Right lobe of liver (tissue), 4 donors: ENCODE results near the gene FMO2.

ENCODE experiments used
- CTCF ChIP-seq, 4 donors: fragments of 200-600 bp in 3 of 4; fragments of 450-650 bp in 1 of 4; IDR thresholded peaks; one replicate each; pipeline versions ENCODE4 v1.5.1 to v1.8.0; 2016 to 2022; ENCODE audit warnings: antibody characterized with exemption in 4 of 4, mild to moderate bottlenecking in 2 of 4
- POLR2A ChIP-seq: fragments of 450-650 bp; IDR thresholded peaks from one replicate; pipeline ENCODE4 v1.6.1; 2017; ENCODE audit warnings: antibody characterized with exemption, mild to moderate bottlenecking
- donor health status: DM: no; HTN: no; CAD: no.
- donor health status: DM: no; HTN: no; CAD: no.
- donor health status: DM: no; HTN: yes; CAD: no.

DNA sequence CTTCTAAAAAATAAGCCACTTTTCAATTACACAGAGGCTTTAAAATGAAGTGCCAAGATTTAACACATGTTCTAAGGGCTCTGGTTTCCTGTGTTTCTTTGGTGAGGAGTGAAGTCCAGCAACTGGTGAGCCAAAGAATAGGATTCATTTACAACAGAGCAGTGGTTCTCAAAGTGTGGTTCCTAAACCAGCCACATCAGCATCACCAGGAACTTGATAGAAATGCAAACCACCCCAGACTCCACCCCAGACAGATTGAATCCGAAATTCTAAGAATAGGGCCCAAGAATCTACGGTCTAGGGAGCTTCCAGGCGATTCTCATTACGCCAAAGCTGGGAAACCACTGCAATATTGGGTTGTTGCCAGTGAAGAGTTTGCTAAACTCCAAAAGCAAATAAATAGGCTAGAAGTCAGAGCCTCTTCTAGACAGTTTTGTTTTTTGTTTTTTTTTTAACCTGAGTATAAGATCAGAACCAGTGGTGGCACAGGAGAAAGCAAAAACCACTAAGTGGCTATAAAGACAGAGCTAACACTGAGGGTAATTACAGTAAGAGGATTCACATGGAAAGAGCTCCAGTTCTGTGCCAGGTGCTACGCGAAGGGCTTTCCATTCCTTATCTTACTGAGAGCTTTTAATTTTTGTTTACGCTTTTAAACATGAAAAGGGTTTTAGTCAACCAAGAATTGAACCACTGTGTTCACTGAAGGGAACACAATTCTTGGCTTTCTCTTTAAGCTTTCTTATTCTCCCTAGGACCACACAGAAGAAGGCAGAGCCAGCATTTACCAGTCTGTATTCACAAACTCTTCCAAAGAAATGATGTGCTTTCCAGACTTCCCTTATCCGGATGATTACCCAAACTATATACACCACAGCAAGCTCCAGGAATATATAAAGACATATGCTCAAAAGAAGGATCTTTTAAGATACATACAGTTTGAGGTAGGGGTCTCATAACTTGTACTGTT lies 42.4 kb upstream of the FMO2 start:
- TF ChIP-seq CTCF (IDR thresholded peaks at IDR 0.05) (no peak), POLR2A (no peak)
